ENCODE data around the gene EXOG. TPM values are rescaled to one million over a fixed set of nuclear protein-coding genes. Genes with fewer than 3 reads are reported as not detected.

Gene EXOG
- total RNA-seq, 4 donors from 2014 or later, result 1.4 to 3.9 (median 2.3) TPM

- Histone ChIP-seq H3K27me3 (no peaks in the 10 kb centered on the region), H3K36me3 (no peaks in the 10 kb centered on the region), H3K27ac (no peak overlapping the region), H3K4me1 (no peaks in the 10 kb centered on the region), H3K4me3 (no peak overlapping the region), H3K9me3 (no peaks in the 10 kb centered on the region)
- peak in 1 of 2 donors; percentile 73 for DNase-seq (ENCODE audit: low spot score in 2 of 2)
- no peak for TF ChIP-seq POLR2AphosphoS5 (IDR thresholded peaks at IDR 0.05)
- TF ChIP-seq POLR2A (IDR thresholded peaks at IDR 0.05), result no peak
- TF ChIP-seq CTCF (IDR thresholded peaks at IDR 0.05), result no peak
- no peak for TF ChIP-seq EP300 (IDR thresholded peaks at IDR 0.05)
- WGBS, result 86% methylated on average over 1 of the region's 1 CpG
Measured at GRCh38 chr3:38545550-38545949, 49.4 kb downstream of the EXOG start.

GRCh38 chr3:38545983-38546382 is 49.8 kb downstream of the EXOG start:
- H3K4me1 ChIP-seq, result no peaks in the 10 kb centered on the region
- H3K4me3 ChIP-seq, result no peak overlapping the region
- WGBS, result 92% methylated on average over 4 of the region's 4 CpGs
- no peaks in the 10 kb centered on the region for H3K9me3 ChIP-seq
- H3K36me3 ChIP-seq, result no peaks in the 10 kb centered on the region
- DNase-seq (ENCODE audit: low spot score in 2 of 2), result peak in 1 of 2 donors; percentile 48
- TF ChIP-seq EP300 (IDR thresholded peaks at IDR 0.05), result no peak
- no peak for TF ChIP-seq CTCF (IDR thresholded peaks at IDR 0.05)
- TF ChIP-seq POLR2AphosphoS5 (IDR thresholded peaks at IDR 0.05), result no peak
- TF ChIP-seq POLR2A (IDR thresholded peaks at IDR 0.05), result no peak
- no peak overlapping the region for H3K27ac ChIP-seq
- no peaks in the 10 kb centered on the region for H3K27me3 ChIP-seq

DNA sequence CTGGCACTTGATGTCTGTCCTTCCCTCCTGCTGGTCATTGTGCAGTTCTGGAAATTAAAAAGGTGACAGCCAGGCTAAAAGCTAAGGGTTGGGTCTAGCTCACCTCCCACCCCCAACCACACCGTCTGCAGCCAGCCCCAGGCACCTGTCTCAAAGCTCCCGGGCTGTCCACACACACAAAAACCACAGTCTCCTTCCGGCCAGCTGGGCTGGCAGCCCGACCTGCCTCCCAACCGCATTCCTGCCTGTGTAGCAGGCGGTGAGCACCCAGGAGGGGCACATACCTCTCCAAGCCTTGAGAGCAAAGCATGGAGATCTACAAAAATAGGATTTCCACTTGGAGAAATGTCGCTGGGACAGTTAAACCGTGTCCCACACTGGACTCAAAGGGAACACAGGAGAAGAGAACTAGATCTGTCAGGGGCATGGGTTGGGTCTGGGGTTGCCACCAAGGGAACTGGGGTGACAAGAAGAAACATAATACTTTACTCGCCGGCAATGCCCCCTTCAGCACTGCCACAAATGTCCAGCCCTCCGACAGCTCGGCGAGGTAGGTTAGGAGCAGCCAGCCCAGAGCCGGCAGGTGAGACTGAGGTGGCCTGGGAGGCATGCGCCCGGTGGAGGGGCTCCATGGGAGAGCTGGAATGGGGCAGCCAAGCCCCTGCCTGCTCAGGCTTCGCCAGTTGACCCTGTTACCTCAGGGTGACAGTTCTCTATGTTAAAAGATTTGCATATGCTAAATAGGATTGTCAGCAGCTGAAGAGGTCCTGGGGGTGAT is 52.2 kb downstream of the EXOG start:
- Histone ChIP-seq H3K36me3 (no peaks in the 10 kb centered on the region), H3K27me3 (no peaks in the 10 kb centered on the region), H3K4me3 (no peak overlapping the region), H3K27ac (no peak overlapping the region), H3K4me1 (no peaks in the 10 kb centered on the region), H3K9me3 (no peaks in the 10 kb centered on the region)
- WGBS, result 71% methylated on average over 17 of the region's 17 CpGs
- TF ChIP-seq POLR2AphosphoS5 (IDR thresholded peaks at IDR 0.05) (no peak), CTCF (IDR thresholded peaks at IDR 0.05) (no peak), EP300 (IDR thresholded peaks at IDR 0.05) (no peak), POLR2A (IDR thresholded peaks at IDR 0.05) (no peak)
- peak in 1 of 2 donors; percentile 59 for DNase-seq (ENCODE audit: low spot score in 2 of 2)

DNA sequence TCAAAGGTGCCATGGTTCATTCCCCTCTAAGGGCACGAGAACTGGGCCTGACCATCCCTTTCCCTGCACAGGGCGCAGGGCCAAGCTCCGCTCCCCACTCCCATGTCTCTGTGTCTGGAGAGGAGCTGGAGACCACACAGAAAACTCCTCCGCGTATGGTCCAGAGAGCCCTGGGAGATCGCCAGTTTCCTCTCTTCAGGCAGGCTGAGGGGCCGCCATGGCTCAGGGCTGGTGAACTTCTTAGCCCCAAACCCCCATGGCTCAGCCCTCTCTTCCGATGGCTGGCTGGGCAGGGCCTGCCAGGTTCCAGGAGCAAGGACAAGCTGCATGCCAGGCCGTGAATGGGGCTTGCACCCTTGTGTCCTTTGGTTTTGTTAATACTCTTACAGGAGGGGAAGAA is 52.9 kb downstream of the EXOG start:
- Histone ChIP-seq H3K9me3 (peaks cover 1% of the 10 kb centered on the region), H3K4me3 (no peak overlapping the region), H3K36me3 (no peaks in the 10 kb centered on the region), H3K27ac (no peak overlapping the region), H3K4me1 (no peaks in the 10 kb centered on the region), H3K27me3 (no peaks in the 10 kb centered on the region)
- DNase-seq (ENCODE audit: low spot score in 2 of 2), result peak in 1 of 2 donors; percentile 70
- TF ChIP-seq POLR2A (IDR thresholded peaks at IDR 0.05) (no peak), POLR2AphosphoS5 (IDR thresholded peaks at IDR 0.05) (no peak), CTCF (IDR thresholded peaks at IDR 0.05) (no peak), EP300 (IDR thresholded peaks at IDR 0.05) (no peak)
- 87% methylated on average over 8 of the region's 9 CpGs for WGBS

GRCh38 chr3:38549486-38549885 is 53.3 kb downstream of the EXOG start:
- no peaks in the 10 kb centered on the region for H3K27me3 ChIP-seq
- DNase-seq (ENCODE audit: low spot score in 2 of 2), result peak in 1 of 2 donors; percentile 62
- H3K36me3 ChIP-seq, result no peaks in the 10 kb centered on the region
- H3K4me1 ChIP-seq, result no peaks in the 10 kb centered on the region
- no peak overlapping the region for H3K4me3 ChIP-seq
- TF ChIP-seq CTCF (IDR thresholded peaks at IDR 0.05) (no peak), POLR2AphosphoS5 (IDR thresholded peaks at IDR 0.05) (no peak)
- no peak overlapping the region for H3K27ac ChIP-seq
- 93% methylated on average over 7 of the region's 7 CpGs for WGBS
- H3K9me3 ChIP-seq, result peaks cover 5% of the 10 kb centered on the region

Data from suprapubic skin (tissue), 4 donors.